NK-92 (cell line): Measurements from ENCODE around the gene CCDC174.
"Not testable (repeated sequence)": the region's sequence is repeated elsewhere in the genome, so short reads cannot be mapped to it uniquely, and the experiment has no call there.

ENCODE experiments used
- DNase-seq: peaks from one replicate; lab custom pipeline; 2025; ENCODE audit not compliant: unreplicated experiment; lab: John Stamatoyannopoulos, UW

Gene CCDC174

GRCh38 chr3:14649466-14649865, 2.1 kb upstream of the CCDC174 start:
- no peak for DNase-seq

GRCh38 chr3:14650193-14650592, 1.4 kb upstream of the CCDC174 start:
- DNase-seq = no peak

DNA sequence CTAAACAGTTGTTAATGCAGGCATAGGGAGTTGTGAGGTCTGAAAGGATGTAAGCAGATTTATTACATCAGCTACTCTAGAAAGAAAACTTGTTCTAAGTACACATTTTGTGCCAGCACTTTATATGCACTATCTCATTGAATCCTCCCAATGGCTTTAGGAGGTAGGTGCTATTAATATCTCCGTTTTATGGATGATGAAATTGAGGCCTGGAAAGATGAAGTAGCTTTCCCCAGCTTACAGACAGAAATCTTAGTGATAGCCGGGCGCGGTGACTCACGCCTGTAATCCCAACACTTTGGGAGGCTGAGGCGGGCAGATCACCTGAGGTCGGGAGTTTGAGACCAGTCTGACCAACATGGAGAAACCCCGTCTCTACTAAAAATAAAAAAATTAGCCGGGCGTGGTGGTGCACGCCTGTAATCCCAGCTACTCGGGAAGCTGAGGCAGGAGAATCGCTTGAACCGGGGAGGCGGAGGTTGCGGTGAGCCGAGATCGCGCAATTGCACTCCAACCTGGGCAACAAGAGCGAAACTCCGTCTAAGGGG, 872 bp downstream of the CCDC174 start:
- not testable (repeated sequence) for DNase-seq

GRCh38 chr3:14657579-14657978, 6.0 kb downstream of the CCDC174 start:
- DNase-seq = no peak

DNA sequence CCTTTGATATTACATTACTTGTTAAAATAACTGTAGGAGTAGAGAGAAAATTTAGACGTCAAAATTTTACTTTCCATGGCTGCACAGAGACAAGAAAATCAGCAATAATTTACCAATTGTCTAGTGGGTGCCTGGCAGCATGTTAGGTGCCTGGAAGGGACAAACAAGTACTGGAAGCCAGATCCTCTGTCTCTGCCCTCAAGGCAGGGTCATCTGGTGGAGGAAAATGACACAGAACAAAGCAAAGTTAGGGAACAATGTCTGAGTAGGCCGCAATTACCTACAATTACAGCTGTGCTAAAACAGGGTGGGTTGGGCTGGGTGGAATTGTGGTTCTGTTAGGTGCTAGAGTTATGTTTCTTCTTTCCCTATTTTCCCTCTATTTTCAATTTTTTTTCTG, 7.4 kb downstream of the CCDC174 start:
- DNase-seq = no peak

- no peak for DNase-seq
Observed at GRCh38 chr3:14660942-14661341, 9.4 kb downstream of the CCDC174 start.

DNA sequence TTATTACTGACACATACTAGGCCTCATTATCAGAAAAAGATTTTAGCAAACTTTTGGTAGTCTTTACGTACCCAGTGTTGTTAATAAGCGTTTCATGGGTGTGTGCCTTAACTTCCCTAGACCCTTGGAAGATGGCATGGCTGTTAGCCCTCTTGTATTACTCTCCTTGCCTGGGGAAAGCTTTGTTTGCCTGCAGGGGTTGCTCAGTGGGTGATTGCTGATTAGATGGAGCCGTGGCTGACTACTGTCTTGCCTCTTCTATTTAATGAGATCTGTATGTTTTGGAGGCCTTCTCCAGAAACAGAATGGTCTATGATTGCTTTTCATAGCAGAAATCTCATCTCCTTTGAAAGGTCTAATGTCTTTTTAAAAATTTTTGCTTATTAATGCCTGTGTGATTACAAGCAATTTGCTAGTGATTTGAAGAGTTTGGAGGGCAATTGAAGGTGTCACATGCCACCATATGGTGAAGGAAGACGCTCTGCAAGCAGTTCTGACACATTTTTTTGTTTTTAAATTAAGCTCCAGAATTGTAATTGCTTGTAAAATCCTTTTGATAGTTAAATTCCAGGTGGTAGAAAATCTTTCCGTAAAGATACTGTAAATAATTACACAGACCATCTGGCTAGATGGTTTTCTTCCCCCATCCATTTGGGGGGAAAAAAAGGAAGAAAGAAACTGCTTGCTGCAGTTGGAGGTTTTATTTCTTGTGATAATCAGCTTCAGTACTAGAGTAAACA, 12.0 kb downstream of the CCDC174 start:
- DNase-seq = no peak

GRCh38 chr3:14664170-14664569, 12.6 kb downstream of the CCDC174 start:
- DNase-seq = no peak

GRCh38 chr3:14672588-14672987, 21.0 kb downstream of the CCDC174 start:
- DNase-seq = no peak

DNA sequence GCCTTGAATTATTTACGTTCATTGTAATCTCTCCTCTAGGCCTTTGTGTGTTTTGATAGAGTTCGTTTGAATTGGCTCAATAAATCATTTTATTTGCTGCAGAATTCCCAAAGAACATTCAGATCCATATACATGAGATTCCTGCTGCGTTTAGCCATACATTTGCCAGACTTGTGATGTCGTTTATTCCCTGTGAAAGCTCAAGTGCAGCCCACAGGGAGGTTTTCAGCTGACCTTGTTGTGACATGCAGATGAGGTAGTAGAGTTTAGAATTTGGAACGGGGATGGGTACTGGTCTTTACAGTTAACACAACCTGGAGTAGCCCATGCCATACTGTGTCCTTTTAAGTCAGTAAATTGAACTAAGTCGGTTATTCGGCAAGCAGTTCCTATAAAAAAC, 23.3 kb downstream of the CCDC174 start, which contains the start of gene C3orf20:
TSS of gene C3orf20 (plus strand) at position 301 of the 400 bp plus-strand sequence. CDS start 7,573 bp downstream, outside the sequence.
- DNase-seq = no peak

- no peak for DNase-seq
Observed at GRCh38 chr3:14676881-14677280, 25.3 kb downstream of the CCDC174 start.

GRCh38 chr3:14678015-14678503, 26.5 kb downstream of the CCDC174 start:
- DNase-seq = no peak

DNA sequence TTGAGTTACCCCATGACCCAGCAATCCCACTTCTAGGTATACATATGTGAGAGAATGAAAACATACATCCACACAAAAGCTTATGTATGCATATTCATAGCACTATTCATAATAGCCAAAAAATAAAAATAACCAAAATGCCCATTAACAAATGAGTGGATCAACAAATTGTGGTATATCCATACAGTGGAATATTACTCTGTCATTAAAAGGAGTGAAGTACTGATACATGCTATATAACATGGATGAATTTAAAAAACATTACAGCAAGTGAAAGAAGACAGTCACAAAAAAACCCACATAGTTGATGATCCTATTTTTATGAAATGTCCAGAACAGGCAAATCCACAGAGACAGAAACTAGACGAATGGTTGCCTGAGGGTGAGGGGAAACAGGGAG, 28.6 kb downstream of the CCDC174 start:
- DNase-seq = no peak

DNA sequence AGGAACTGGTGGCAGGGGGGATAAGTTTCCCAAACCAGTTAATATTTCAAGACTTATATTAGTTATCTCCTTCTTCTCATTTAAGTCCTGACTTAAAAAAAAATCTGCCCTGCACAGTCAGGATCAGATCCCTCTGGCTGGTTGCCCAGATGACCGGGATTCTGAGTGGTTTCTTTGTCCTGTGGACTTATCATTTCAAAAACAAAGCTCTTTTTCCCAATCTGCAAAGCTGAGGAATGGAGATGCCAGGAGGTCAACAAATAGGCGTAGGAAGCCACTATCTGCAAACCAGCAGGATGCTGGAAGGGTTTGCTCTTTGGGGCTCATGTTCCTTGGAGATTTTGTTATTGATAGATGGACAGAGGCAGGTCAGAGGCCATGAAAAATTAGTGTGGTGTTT, 29.2 kb downstream of the CCDC174 start:
- DNase-seq = no peak

DNA sequence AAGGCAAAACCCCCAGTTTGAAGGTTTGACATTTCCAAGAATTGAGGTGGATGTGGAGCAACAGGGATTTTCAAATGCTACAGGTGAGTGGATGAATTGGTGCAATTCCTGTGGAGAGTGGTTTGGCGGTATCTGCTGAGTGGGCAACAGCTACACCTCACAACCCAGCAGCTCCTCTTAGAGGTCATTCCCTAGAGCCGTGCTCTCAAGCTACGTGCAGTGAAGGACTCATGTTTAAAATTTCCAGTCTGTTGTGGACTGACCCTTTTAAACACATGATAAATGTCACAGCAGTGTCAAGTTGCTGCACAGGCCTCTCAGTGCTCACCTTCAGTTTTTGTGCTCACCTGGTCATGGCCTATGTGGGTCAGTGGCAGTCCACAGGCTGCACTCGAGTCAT, 32.9 kb downstream of the CCDC174 start:
- no peak for DNase-seq

- DNase-seq = no peak
Observed at GRCh38 chr3:14685179-14685578, 33.6 kb downstream of the CCDC174 start.

DNA sequence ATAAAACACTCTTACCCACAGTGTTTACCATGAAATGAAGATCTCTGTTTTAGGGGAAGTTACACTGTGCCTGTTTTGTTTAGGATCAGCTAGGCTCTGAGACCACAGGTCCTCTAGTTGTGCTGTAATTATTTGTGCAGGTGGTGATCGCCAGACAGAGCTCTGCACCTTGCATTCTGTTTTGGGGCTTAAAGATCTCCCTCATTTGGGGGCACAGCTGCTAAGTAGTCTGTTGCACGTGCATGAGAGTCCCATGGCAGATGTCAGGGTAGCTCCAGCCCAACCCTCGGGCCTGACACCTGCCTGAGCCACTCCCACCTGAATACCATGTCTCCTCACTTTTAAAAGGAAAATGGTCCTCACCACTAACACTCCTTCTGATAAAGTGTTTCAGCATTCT, 35.8 kb downstream of the CCDC174 start:
- DNase-seq = no peak

DNA sequence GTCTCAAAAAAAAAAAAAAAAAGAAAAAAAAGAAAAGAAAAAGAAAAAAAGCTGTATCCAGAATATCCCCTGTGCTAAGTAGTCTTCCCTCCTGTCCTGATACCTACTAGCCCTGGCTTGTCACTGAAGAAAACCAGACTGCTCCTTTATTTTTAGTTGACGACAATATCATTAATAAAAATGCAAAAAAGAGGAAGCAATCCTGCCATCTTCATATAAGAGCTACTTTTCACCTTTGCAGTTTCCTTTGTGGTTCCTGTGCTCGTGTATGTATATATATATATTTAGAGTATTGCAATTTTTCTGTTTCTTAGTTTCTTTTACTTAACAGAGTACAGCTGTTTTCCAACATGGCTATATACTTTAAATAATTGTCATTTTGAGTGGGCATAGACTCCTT, 37.0 kb downstream of the CCDC174 start:
- no peak for DNase-seq

- no peak for DNase-seq
Observed at GRCh38 chr3:14689247-14689980, 37.9 kb downstream of the CCDC174 start.

GRCh38 chr3:14691239-14691638, 39.7 kb downstream of the CCDC174 start:
- DNase-seq = no peak

- DNase-seq = no peak
Observed at GRCh38 chr3:14691719-14692118, 40.2 kb downstream of the CCDC174 start.
